Osteocyte (in vitro differentiated cells): ENCODE data around the gene MCRIP2. TPM values are rescaled to one million over a fixed set of nuclear protein-coding genes. Genes with fewer than 3 reads are reported as not detected.

Experiments
- DNase-seq: peaks from one replicate; pipeline ENCODE4 v3.0.0; 2021; ENCODE audit warnings: mixed read lengths; ENCODE audit not compliant: unreplicated experiment; ENCODE audit errors: extremely low spot score
- H3K27ac Mint-ChIP-seq: one replicate; pipeline ENCODE4 v1.8.0; 2021; ENCODE audit warnings: mild to moderate bottlenecking, mixed read lengths; ENCODE audit not compliant: unreplicated experiment
- H3K27me3 Mint-ChIP-seq: one replicate; pipeline ENCODE4 v1.8.0; 2021; ENCODE audit warnings: mixed read lengths; ENCODE audit not compliant: unreplicated experiment
- H3K36me3 Mint-ChIP-seq: one replicate; pipeline ENCODE4 v1.8.0; 2021; ENCODE audit warnings: mixed read lengths; ENCODE audit not compliant: unreplicated experiment
- H3K4me1 Mint-ChIP-seq: one replicate; pipeline ENCODE4 v1.8.0; 2021; ENCODE audit warnings: mixed read lengths; ENCODE audit not compliant: unreplicated experiment
- H3K4me3 Mint-ChIP-seq: one replicate; pipeline ENCODE4 v1.8.0; 2021; ENCODE audit warnings: mild to moderate bottlenecking, moderate library complexity, mixed read lengths; ENCODE audit not compliant: unreplicated experiment
- H3K9me3 Mint-ChIP-seq: one replicate; pipeline ENCODE4 v1.8.0; 2021; ENCODE audit warnings: mixed read lengths; ENCODE audit not compliant: unreplicated experiment
- CTCF ChIP-seq: fragments of 200-600 bp; sonication (generic); IDR thresholded peaks from 2 replicates; pipeline ENCODE4 v1.5.0; 2021; ENCODE audit warnings: antibody characterized with exemption, mild to moderate bottlenecking, moderate library complexity
- total RNA-seq: library from RNA; stranded (reverse); gene quantifications from 2 replicates; pipeline ENCODE4 v1.2.1, GENCODE V29; 2021

MCRIP2 gene
- total RNA-seq, 1 donor from 2014 or later: 11.3 TPM

GRCh38 chr16:694187-694862, 52.7 kb downstream of the MCRIP2 start:
- Mint-ChIP-seq H3K27me3 (peaks cover 29% of the 10 kb centered on the region), H3K9me3 (no peaks in the 10 kb centered on the region), H3K4me3 (no peak overlapping the region), H3K4me1 (peaks cover 11% of the 10 kb centered on the region), H3K27ac (no peak overlapping the region), H3K36me3 (no peaks in the 10 kb centered on the region)
- DNase-seq: no peak
- TF ChIP-seq CTCF: no peak

- DNase-seq: no peak
Measured at GRCh38 chr16:694863-695354, 53.3 kb downstream of the MCRIP2 start.

GRCh38 chr16:695355-696089, 53.9 kb downstream of the MCRIP2 start:
- no peak for DNase-seq
- Mint-ChIP-seq H3K4me1 (peaks cover 2% of the 10 kb centered on the region), H3K36me3 (no peaks in the 10 kb centered on the region), H3K27me3 (peaks cover 30% of the 10 kb centered on the region), H3K9me3 (no peaks in the 10 kb centered on the region), H3K27ac (no peak overlapping the region), H3K4me3 (no peak overlapping the region)
- TF ChIP-seq CTCF: no peak

More at GRCh38 chr16:694863-695354, 53.3 kb downstream of the MCRIP2 start:
- Mint-ChIP-seq H3K36me3 (no peaks in the 10 kb centered on the region), H3K9me3 (no peaks in the 10 kb centered on the region), H3K4me3 (no peak overlapping the region), H3K27ac (no peak overlapping the region), H3K27me3 (peaks cover 29% of the 10 kb centered on the region), H3K4me1 (peaks cover 7% of the 10 kb centered on the region)
- TF ChIP-seq CTCF: no peak

Other genes with a start within 250 kb of the MCRIP2 start
- 148 and 157 TPM in 2 replicates for gene NME4, start 244.6 kb upstream of the MCRIP2 start, total RNA-seq
- gene DECR2, start 239.9 kb upstream of the MCRIP2 start, total RNA-seq: 23.4 and 23.9 TPM in 2 replicates
- gene RAB11FIP3, start 216.2 kb upstream of the MCRIP2 start, total RNA-seq: 60.2 and 65.2 TPM in 2 replicates
- gene CAPN15, start 114.1 kb upstream of the MCRIP2 start, total RNA-seq: 38.3 and 39.9 TPM in 2 replicates
- not detected in 2 replicates for gene PRR35, start 81.4 kb upstream of the MCRIP2 start, total RNA-seq
- 0.57 and 1.7 TPM in 2 replicates for gene NHLRC4, start 74.8 kb upstream of the MCRIP2 start, total RNA-seq
- gene PIGQ, start 71.9 kb upstream of the MCRIP2 start, total RNA-seq: 62.0 and 63.6 TPM in 2 replicates
- 17.1 and 20.0 TPM in 2 replicates for gene RAB40C, start 51.8 kb upstream of the MCRIP2 start, total RNA-seq
- 0.47 and 0.56 TPM in 2 replicates for gene WFIKKN1, start 10.8 kb upstream of the MCRIP2 start, total RNA-seq
- gene METTL26, start 5.5 kb upstream of the MCRIP2 start, total RNA-seq: 58.2 and 69.8 TPM in 2 replicates
- 28.2 and 38.9 TPM in 2 replicates for gene WDR90, start 7.5 kb downstream of the MCRIP2 start, total RNA-seq
- 125 and 126 TPM in 2 replicates for gene RHOT2, start 26.3 kb downstream of the MCRIP2 start, total RNA-seq
- 3.6 and 5.4 TPM in 2 replicates for gene RHBDL1, start 33.8 kb downstream of the MCRIP2 start, total RNA-seq
- gene STUB1, start 38.6 kb downstream of the MCRIP2 start, total RNA-seq: 109 and 116 TPM in 2 replicates
- gene JMJD8, start 42.5 kb downstream of the MCRIP2 start, total RNA-seq: 57.6 and 62.1 TPM in 2 replicates
- gene WDR24, start 48.6 kb downstream of the MCRIP2 start, total RNA-seq: 19.4 and 19.9 TPM in 2 replicates
- 0.32 and 0.44 TPM in 2 replicates for gene FBXL16, start 64.0 kb downstream of the MCRIP2 start, total RNA-seq
- 48.2 and 49.7 TPM in 2 replicates for gene METRN, start 73.3 kb downstream of the MCRIP2 start, total RNA-seq
- 41.5 and 41.7 TPM in 2 replicates for gene ANTKMT, start 79.3 kb downstream of the MCRIP2 start, total RNA-seq
- gene CCDC78, start 84.6 kb downstream of the MCRIP2 start, total RNA-seq: 2.6 and 3.1 TPM in 2 replicates
- gene HAGHL, start 85.3 kb downstream of the MCRIP2 start, total RNA-seq: 11.3 and 17.3 TPM in 2 replicates
- 31.4 and 31.5 TPM in 2 replicates for gene CIAO3, start 99.2 kb downstream of the MCRIP2 start, total RNA-seq
- gene MSLN, start 118.9 kb downstream of the MCRIP2 start, total RNA-seq: 0.19 and 0.21 TPM in 2 replicates
- gene RPUSD1, start 146.6 kb downstream of the MCRIP2 start, total RNA-seq: 20.8 and 24.3 TPM in 2 replicates
- gene CHTF18, start 146.8 kb downstream of the MCRIP2 start, total RNA-seq: 19.3 and 25.4 TPM in 2 replicates
- gene GNG13, start 158.9 kb downstream of the MCRIP2 start, total RNA-seq: not detected in 2 replicates